ENCODE results near the gene CYP8B1. TPM values are rescaled to one million over a fixed set of nuclear protein-coding genes. Genes with fewer than 3 reads are reported as not detected.

Gene CYP8B1
- total and polyA plus RNA-seq, 2 of the 13 experiments (the other 11 are each of a cell fraction or from before 2014, with no cell fraction given), result 0.58 to 2.0 TPM

- ChIA-PET CTCF (ENCODE audit: low intra/inter-chr PET ratio, low total read pairs) (interaction anchor here (1.0 to 3.7 kb wide), 6 partner anchors 10 to 600 kb away, joined by 3 to 79 read pairs (median 4); no protein-coding TSS in a partner anchor), POLR2A (interaction anchor here (0.7 to 3.6 kb wide), 28 partner anchors 10 to 407 kb away, joined by 3 to 105 read pairs (median 6); partner anchors contain the start of genes CYP8B1, HIGD1A, NKTR and SS18L2)
- BruUV-seq (replicated peaks), result TSS peak; percentile 86
- H3K9me3 ChIP-seq (ENCODE audit: low read length), result no peaks in the 10 kb centered on the region
- no peaks in the 10 kb centered on the region for H3K36me3 ChIP-seq (replicated peaks in 1 of 2; ENCODE audit: control insufficient read depth in 1 of 2, insufficient read depth in 2 of 2, low read length in 2 of 2)
- no peaks in the 10 kb centered on the region for H3K79me2 ChIP-seq (ENCODE audit: insufficient read depth, low read length)
- no peak overlapping the region for H2AFZ ChIP-seq (ENCODE audit: low read length)
- no peaks in the 10 kb centered on the region for H3K27me3 ChIP-seq (ENCODE audit: control insufficient read depth in 1 of 2, insufficient read depth in 2 of 2, low read length in 2 of 2)
- intact Hi-C loops (cut with micrococcal nuclease; ENCODE audit: unreplicated experiment), result loop anchor here (1.0 to 5.0 kb wide), 4 partner anchors 25 to 583 kb away; partner anchors contain the start of gene ZBTB47
- peak overlapping the region; percentile 74 for H3K4me2 ChIP-seq (ENCODE audit: low read depth, low read length)
- WGBS (ENCODE audit: low lambda C conversion rate), result 1% methylated on average over 5 of the region's 5 CpGs
- H3K9ac ChIP-seq (ENCODE audit: insufficient read depth, low read depth, low read length), result peak overlapping the region; percentile 62
- ATAC-seq, result peak; percentile 65
- peak overlapping the region in 2 of 3 experiments; percentile 8 to 45; a peak in 2 of 6 replicates for H3K4me3 ChIP-seq (replicated peaks in 1 of 3; ENCODE audit: insufficient read depth in 1 of 3, low read depth in 2 of 3, low read length in 3 of 3)
- DNase-seq (ENCODE audit: low spot score), result peak; percentile 72
- peak overlapping the region; percentile 93 for H3K27ac ChIP-seq (ENCODE audit: extremely low read length, insufficient read depth, low read length)
- H4K20me1 ChIP-seq (ENCODE audit: insufficient read depth, low read length), result no peaks in the 10 kb centered on the region
- FAIRE-seq, result peak; percentile 37
- H3K4me1 ChIP-seq (ENCODE audit: insufficient read depth, low read length), result peaks cover 59% of the 10 kb centered on the region
- in situ Hi-C loops (cut with HindIII; ENCODE audit: extremely low pct_ligation_motif_present, low pct_unique_long_range_greater_than_20kb), result loop anchor here (25.0 kb wide), 1 partner anchor 593 kb away; no protein-coding TSS in a partner anchor
- TF ChIP-seq ZBTB38 (CRISPR knock-in tag; IDR thresholded peaks at IDR 0.05) (no peak), AGO1 (IDR thresholded peaks at IDR 0.05; ENCODE audit: low read depth, low read length, poor library complexity, severe bottlenecking) (no peak), AGO2 (optimal IDR thresholded peaks at IDR 0.05; ENCODE audit: low read depth, low read length) (no peak), ATRX (CRISPR knock-in tag; IDR thresholded peaks at IDR 0.05; ENCODE audit: borderline replicate concordance) (no peak), KLF16 (CRISPR knock-in tag; IDR thresholded peaks at IDR 0.05) (0 out of 4 replicates have a peak, but pooled peaks of 1 of the 2 experiments have one; percentile 18), TARDBP (CRISPR knock-in tag; IDR thresholded peaks at IDR 0.05) (0 out of 2 replicates have a peak, but pooled peaks have one; percentile 4), MNT (IDR thresholded peaks at IDR 0.05) (no peak), RBM22 (optimal IDR thresholded peaks at IDR 0.05; ENCODE audit: low read length) (no peak), SAP130 (CRISPR knock-in tag; IDR thresholded peaks at IDR 0.05; ENCODE audit: low read depth) (no peak), MAFF (IDR thresholded peaks at IDR 0.05; ENCODE audit: low read depth, low read length) (no peak), ZNF510 (CRISPR knock-in tag; IDR thresholded peaks at IDR 0.05; ENCODE audit: low read depth) (no peak), RBAK (CRISPR knock-in tag; IDR thresholded peaks at IDR 0.05) (no peak), ZNF652 (CRISPR knock-in tag; IDR thresholded peaks at IDR 0.05; ENCODE audit: borderline replicate concordance, low read depth) (no peak), ZNF205 (CRISPR knock-in tag; IDR thresholded peaks at IDR 0.05) (no peak), CSRNP1 (CRISPR knock-in tag; IDR thresholded peaks at IDR 0.05) (no peak), ATF2 (CRISPR knock-in tag; IDR thresholded peaks at IDR 0.05) (no peak; the same call in 1 of the 2 replicates), MED1 (CRISPR knock-in tag; IDR thresholded peaks at IDR 0.05) (no peak; the same call in 1 of the 2 replicates), MZF1 (CRISPR knock-in tag; IDR thresholded peaks at IDR 0.05; ENCODE audit: borderline replicate concordance) (no peak), ZNF30 (CRISPR knock-in tag; IDR thresholded peaks at IDR 0.05) (no peak), MBD4 (IDR thresholded peaks at IDR 0.05; ENCODE audit: borderline replicate concordance, low read length) (no peak)
These were observed 45.8 kb downstream of the CYP8B1 start for GRCh38 chr3:42829628-42830436.

Data from HepG2 (cell line).